G401.6 (cell line): Measurements from ENCODE around the gene BACH2.

Experiments
- FAIRE-seq: peaks from 2 replicates; lab custom pipeline; 2012; peaks lifted over from hg19 to GRCh38; lab: Jason Lieb, UNC

The BACH2 gene

DNA sequence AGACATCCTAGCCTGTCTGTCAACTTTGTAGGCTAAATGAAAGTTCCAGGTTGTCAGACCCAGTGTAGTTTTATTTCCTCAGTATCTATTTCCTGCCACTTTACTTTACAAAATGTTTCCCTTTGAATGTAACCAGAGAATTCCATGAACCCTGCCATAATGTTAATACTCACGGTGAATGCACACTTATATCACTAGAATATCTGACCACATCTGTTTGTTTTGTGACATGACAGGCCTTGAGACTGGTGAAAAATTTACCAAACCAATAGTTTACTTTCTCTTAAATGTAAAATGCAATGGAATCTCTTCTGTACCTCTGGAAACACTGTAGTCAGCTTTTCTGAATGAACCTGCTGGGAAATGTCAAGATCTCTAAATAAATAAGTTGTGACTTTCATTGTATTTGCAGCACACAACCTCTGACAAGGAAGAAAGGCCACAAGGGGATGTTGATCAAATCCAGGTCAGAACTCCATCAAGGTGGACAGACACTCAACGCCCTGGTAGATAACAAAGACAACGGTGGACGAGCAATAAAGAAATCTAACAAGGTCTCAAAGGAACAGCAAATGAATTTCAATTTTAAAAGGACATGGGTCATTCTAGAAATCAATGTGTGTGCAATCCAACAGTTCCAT lies 59.2 kb downstream of the BACH2 start:
- no peak for FAIRE-seq

DNA sequence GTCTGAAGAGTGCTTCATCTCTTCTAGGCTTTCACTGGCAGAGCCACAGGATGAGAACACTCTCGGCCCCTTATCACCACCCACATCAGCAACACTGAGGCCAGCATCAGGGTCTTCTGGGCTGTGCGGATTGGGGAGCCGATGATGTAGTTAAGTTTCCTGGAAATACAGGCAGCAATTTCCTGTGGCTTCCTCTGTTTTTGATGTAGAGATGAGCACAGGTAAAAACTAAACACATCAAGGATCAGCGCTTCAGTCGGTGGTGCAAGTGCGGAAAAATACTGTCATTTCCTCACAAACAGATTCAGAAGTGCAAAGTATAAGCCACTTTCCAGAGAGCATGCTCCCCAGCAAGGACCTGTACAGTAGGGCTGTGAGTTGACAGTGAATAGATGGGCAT lies 62.6 kb downstream of the BACH2 start:
- FAIRE-seq: no peak

DNA sequence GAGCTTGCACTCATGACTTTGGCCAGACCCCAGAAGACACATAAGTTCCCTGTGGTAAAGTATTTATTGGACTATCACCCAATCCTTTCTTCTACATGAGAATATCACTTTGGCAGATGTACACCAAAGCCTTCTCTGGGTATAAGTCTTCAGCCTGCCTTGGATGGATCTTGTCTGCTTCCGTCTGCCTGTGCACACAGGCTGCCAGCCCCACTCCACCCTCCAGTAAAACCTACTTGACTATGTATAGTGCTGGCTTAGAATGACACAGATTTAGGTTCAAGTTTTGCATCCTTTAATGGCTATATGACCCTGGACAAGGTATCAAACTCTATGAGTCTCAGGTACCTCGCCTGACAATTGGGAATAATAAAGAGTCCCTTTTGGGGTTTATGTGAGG lies 63.4 kb downstream of the BACH2 start:
- no peak for FAIRE-seq

GRCh38 chr6:90231798-90232197 lies 64.8 kb downstream of the BACH2 start:
- no peak for FAIRE-seq

GRCh38 chr6:90231308-90231707 lies 65.3 kb downstream of the BACH2 start:
- no peak for FAIRE-seq

GRCh38 chr6:90230548-90231215 lies 66.0 kb downstream of the BACH2 start:
- FAIRE-seq: no peak

DNA sequence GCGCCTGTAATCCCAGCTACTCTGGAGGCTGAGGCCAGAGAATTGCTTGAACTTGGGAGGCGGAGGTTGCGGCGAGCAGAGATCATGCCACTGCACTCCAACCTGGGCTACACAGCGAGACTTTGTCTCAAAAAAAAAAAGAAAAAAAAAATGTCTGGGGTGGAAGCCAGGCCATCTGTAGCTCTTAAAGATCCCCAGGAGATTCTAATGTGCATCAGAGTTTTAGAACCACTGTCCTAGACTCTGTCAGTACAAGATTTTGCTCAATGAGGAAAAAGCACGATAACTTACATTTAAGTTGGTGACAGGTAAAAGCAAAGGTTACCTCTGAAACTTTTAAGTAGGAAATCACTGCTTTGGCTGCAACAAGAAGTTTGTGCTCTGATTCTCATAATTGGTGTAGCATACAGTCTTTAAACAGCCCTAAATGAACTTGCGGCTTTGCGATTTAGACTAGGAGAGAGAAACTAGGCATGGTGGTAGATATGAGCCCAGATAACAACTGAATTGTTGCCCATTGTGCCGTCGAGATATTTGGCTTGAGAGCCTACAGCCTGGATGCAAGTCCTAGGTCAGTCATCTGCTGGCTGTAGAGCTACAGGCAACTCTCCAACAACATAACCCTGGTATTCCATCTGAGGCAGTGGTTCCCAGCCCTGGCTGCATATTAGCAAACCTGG lies 67.2 kb downstream of the BACH2 start:
- no peak for FAIRE-seq

GRCh38 chr6:90227673-90228072 lies 69.0 kb downstream of the BACH2 start:
- FAIRE-seq: no peak

DNA sequence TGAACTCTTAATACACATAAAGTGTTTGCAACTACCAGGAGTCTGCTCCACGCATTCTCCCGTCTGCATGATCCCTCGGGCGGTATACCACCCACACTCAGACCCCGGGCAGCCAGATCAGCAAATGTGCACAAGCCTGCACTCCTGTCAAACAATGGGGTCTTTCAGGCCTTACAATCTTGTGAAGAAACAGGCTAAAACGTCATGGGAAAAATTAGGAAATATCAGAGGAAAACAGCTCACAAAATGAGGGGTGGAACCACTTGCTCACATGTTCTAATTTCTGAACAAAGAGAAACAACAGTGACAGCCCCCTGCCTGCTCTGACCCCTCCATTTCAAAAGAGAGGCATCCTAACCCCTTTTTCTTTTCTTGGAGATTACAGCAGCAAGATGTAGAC lies 69.4 kb downstream of the BACH2 start:
- FAIRE-seq: no peak

DNA sequence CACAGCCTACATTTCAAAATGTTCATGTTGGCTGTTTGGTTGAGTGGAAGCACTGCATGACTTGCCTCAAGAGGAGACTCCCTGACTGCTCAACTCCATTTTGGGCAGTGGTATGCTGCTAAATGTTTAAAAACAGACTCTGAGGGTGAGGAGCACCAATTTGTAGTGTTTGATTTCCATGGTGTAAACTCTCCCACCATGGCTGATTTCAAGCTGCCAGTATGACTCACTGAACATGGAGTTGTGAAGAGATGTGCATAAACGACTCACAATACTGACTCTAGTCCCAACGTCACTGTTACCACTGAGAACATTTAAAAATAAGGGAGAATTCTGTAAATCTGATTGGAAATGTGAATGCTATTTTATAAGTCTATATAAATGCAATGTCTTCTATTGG lies 70.4 kb downstream of the BACH2 start:
- no peak for FAIRE-seq

- FAIRE-seq: no peak
Measured at GRCh38 chr6:90224196-90224595, 72.4 kb downstream of the BACH2 start.

- FAIRE-seq: no peak
Measured at GRCh38 chr6:90222724-90223198, 73.9 kb downstream of the BACH2 start.

DNA sequence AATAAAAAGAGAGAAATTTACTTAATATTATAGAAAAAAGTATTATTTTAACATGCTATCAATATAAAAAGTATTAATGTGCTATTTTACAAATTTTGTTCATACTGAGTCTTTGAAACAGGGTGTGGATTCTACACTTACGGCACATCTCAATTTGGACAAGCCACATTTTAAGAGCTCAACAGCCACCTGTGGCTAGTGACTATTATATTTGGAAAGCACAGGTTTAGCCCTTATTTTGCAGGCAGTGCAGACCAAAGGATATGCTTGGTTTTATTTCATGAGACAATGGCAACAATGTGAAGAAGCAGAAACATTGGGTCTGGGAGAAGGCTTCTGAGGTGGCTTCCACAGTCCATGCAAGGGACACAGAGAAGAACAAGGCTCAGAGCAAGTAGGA lies 74.6 kb downstream of the BACH2 start:
- FAIRE-seq: no peak

- no peak for FAIRE-seq
Measured at GRCh38 chr6:90221403-90221802, 75.2 kb downstream of the BACH2 start.

DNA sequence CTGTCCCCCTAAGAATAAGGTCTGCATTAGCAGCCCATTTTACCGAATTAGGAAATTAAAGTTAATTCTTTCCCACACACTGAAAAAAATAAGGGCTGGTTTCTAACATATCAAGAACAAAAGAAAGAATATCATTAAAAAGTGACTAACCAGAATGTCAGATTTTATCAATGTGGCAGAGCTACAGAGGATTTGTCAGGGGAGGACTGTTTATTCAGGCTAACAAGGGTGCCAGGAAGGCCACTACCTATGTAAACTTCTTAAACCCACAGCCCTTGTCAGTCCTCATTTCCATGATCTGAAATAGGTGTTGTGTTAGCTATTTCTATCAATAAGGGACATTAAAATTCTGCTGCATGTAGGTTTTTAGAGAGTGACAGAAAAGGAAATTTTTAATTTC lies 76.4 kb downstream of the BACH2 start:
- FAIRE-seq: no peak

DNA sequence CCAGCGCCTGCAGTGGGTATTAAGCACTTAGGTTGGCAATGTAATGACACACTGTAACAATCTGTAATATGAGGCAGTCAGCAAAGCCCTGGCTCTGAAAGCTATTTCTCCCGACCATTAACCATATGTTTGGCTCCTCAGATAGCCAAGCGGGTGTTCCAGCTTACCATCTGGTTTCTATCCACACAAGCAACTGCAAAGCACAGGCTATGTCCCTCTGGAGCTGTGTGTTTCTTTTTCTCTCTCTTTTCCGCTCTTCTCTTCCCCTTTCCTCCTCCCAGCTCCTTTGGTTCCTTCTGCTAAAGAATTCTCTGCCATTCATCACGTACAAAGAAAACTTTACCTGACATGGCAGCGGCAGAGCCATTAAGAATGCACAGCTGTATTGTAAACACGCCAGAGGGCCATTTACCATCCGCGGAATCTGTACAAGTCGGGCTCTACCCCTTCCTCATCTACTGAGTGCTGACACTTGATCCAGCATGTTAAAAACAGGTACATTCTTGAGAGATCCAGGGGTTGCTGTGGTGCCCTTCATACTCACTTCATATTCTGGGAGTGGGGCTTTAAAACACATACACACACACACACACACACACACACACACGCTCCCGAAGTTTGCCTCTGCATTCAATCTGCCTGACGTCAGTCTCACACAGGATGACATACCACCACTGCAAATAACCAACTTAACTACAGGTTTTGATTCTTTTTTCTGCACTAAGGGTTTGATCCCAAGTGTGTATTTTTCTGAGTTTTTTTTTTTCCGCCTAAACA lies 77.2 kb downstream of the BACH2 start:
- FAIRE-seq: no peak

DNA sequence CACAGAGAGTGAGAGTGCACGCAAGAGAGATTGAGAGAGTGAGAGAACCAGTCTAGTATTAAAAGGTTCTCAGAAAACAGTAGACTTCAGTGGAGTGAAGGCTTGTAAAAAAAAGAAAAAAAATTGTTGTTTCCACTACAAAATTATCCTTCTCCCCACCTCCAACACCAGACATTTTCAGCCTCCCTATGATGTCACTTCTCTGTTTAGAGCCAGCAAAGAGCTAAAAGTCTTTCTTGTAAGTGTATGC lies 77.8 kb downstream of the BACH2 start:
- no peak for FAIRE-seq

DNA sequence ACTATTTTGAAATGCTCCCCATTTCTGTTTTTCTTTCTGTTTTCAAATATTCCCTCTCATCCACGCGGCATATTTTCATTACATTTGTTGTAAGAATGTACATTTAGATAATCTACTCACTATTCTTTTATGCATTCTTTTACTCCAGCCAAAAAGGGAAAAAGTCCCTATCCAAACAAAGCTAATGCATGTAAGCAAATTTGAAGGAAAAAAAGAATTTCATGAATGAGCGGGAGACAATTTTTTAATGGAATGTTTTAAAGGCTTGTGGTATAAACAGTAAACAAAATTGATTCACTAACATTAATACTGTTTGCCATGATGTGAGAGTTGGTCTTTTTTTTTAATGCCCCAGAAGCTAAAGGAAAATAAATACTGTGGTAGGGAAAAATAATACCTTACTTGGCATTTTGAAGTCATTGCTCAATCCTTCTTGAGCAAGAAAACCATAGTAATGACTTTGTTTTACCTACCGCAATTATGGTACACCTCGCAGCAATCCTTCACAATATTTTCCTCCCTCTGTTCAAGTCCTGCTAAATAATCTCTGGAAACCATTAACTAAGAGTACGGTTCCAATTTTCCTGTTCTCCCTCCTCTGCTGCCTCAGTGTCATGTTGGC lies 79.0 kb downstream of the BACH2 start:
- FAIRE-seq: no peak

DNA sequence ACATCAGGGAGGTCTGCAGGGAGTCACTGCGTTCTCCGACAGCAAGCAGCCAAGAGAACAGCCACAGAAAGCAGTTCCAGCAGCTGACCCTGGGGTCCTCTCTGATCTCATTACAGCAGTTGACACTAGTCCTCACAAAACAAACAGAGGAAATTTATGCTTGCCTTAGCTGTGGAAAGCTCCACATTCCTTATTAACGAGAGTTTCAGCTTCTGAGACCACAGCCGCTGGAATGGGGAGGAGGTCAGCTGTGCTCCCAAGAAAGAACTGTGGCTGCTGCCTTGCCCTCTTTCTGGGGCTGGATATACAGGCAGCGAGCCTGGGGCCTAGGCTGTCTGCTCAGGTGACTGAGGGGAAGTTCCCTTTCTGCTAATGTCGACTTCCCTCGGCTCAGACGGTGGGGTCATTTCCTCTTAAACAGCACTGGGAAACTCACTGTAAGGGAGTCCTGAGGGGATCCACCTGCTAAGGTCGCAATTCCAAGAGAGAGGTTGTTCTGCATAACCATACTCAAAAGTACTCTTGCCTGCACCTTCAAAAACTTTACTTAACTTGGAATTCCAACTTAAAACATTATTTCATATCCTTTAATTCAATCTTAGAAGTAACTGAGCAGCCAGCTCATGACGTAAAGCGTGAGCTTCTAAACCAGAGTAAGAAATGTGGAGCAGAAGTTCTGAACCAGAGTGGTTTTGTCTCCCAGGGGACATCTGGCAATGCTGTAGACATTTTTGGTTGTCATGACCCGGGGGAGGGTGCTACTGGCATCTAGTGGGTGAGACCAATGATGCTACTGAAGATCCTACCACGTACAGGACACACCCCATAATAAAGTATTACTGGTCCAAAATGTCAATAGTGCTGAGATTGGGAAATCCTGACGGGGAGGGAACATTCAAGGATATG lies 80.3 kb downstream of the BACH2 start:
- FAIRE-seq: no peak

DNA sequence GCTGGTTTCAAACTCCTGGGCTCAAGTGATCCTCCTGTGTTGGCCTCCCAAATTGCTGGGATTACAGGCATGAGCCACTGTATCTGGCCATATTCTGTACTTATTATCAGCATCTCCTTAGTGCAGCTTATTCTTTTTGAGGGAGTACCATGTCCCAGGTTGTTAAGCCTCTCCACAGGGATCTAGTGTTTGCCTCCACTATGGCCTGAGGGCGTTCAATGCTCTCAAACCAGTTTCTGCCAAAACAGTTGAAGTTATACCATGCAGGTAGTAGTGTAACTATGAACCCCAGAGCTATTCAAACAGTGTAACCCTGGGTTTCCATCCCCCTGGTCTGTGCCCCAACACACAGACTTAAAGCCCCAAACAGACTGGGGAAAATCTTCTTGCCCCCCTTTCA lies 81.7 kb downstream of the BACH2 start:
- FAIRE-seq: no peak

DNA sequence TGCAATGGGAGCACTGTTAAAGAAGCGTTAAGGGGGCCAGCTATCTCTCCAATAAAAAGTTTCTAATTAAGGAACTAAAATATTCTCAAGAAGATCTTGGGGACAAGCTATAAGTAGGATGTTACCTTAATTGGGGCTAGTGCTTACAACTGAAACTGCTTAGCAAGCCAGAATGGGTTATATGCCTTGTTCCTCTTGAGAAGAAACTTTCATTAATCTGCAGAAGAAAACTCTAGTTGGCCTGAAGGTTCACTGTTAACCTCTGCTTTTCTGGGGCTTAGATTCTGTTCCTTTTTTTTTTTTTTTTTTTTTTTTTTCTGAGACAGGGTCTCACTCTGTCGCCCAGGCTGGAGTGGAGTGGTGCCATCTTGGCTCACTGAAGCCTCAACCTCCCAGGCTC lies 82.2 kb downstream of the BACH2 start:
- no peak for FAIRE-seq

GRCh38 chr6:90212274-90212673 lies 84.4 kb downstream of the BACH2 start:
- no peak for FAIRE-seq
